Nephron (organoid): ENCODE measurements around the gene MAP3K21.
A peak's percentile ranks its signal among the peaks of the same experiment; 100 is the strongest.

Source experiments
- H3K27ac Mint-ChIP-seq, 3 experiments: 2 replicates each; pipeline ENCODE4 v1.8.0; 2020; ENCODE audit warnings: mixed read lengths in 3 of 3, mild to moderate bottlenecking in 2 of 3, moderate library complexity in 1 of 3
- H3K27me3 Mint-ChIP-seq: 2 replicates; pipeline ENCODE4 v1.8.0; 2021; ENCODE audit warnings: low read depth, mild to moderate bottlenecking, moderate library complexity, mixed read lengths
- H3K36me3 Mint-ChIP-seq: 2 replicates; pipeline ENCODE4 v1.8.0; 2020; ENCODE audit warnings: low read depth, mixed read lengths
- H3K4me1 Mint-ChIP-seq: 2 replicates; pipeline ENCODE4 v1.8.0; 2020; ENCODE audit warnings: mixed read lengths
- H3K4me3 Mint-ChIP-seq, 3 experiments: 2 replicates each; pipeline ENCODE4 v1.8.0; 2020; ENCODE audit warnings: mild to moderate bottlenecking in 3 of 3, mixed read lengths in 3 of 3, moderate library complexity in 2 of 3
- H3K9me3 Mint-ChIP-seq: 2 replicates; pipeline ENCODE4 v1.8.0; 2020; ENCODE audit warnings: mixed read lengths
- TF ChIP-seq, protein P1 (sequence below), 3 experiments: fragments of 200-600 bp; sonication (generic); IDR thresholded peaks; one replicate each; pipeline ENCODE4 v1.5.0; 2021; ENCODE audit warnings: antibody characterized with exemption in 3 of 3; ENCODE audit not compliant: unreplicated experiment in 3 of 3

Gene MAP3K21

GRCh38 chr1:233316473-233316872 is 11.1 kb upstream of the MAP3K21 start:
- TF ChIP-seq, protein P1, sequence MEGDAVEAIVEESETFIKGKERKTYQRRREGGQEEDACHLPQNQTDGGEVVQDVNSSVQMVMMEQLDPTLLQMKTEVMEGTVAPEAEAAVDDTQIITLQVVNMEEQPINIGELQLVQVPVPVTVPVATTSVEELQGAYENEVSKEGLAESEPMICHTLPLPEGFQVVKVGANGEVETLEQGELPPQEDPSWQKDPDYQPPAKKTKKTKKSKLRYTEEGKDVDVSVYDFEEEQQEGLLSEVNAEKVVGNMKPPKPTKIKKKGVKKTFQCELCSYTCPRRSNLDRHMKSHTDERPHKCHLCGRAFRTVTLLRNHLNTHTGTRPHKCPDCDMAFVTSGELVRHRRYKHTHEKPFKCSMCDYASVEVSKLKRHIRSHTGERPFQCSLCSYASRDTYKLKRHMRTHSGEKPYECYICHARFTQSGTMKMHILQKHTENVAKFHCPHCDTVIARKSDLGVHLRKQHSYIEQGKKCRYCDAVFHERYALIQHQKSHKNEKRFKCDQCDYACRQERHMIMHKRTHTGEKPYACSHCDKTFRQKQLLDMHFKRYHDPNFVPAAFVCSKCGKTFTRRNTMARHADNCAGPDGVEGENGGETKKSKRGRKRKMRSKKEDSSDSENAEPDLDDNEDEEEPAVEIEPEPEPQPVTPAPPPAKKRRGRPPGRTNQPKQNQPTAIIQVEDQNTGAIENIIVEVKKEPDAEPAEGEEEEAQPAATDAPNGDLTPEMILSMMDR (IDR thresholded peaks at IDR 0.05; ENCODE audit: unreplicated experiment in 3 of 3): no peak
- Mint-ChIP-seq H3K4me1 (no peaks in the 10 kb centered on the region), H3K27ac (no peak overlapping the region), H3K4me3 (no peak overlapping the region), H3K36me3 (no peaks in the 10 kb centered on the region), H3K27me3 (peaks cover 19% of the 10 kb centered on the region), H3K9me3 (no peaks in the 10 kb centered on the region)

- TF ChIP-seq, protein P1 (IDR thresholded peaks at IDR 0.05; ENCODE audit: unreplicated experiment in 3 of 3): no peak
- Mint-ChIP-seq H3K9me3 (no peaks in the 10 kb centered on the region), H3K27me3 (peaks cover 40% of the 10 kb centered on the region)
Observed at GRCh38 chr1:233319272-233319671, 8.3 kb upstream of the MAP3K21 start.

GRCh38 chr1:233320023-233320422 is 7.5 kb upstream of the MAP3K21 start:
- Mint-ChIP-seq H3K9me3 (no peaks in the 10 kb centered on the region), H3K36me3 (no peaks in the 10 kb centered on the region), H3K27ac (no peak overlapping the region), H3K4me3 (no peak overlapping the region), H3K4me1 (no peaks in the 10 kb centered on the region), H3K27me3 (peaks cover 42% of the 10 kb centered on the region)
- TF ChIP-seq, protein P1 (IDR thresholded peaks at IDR 0.05; ENCODE audit: unreplicated experiment in 3 of 3): no peak

More at GRCh38 chr1:233319272-233319671, 8.3 kb upstream of the MAP3K21 start:
- Mint-ChIP-seq H3K27ac (no peak overlapping the region), H3K36me3 (no peaks in the 10 kb centered on the region), H3K4me1 (no peaks in the 10 kb centered on the region), H3K4me3 (no peak overlapping the region)

- Mint-ChIP-seq H3K9me3 (no peaks in the 10 kb centered on the region), H3K4me3 (no peak overlapping the region), H3K27ac (no peak overlapping the region), H3K36me3 (no peaks in the 10 kb centered on the region), H3K4me1 (no peaks in the 10 kb centered on the region), H3K27me3 (peaks cover 46% of the 10 kb centered on the region)
- TF ChIP-seq, protein P1 (IDR thresholded peaks at IDR 0.05; ENCODE audit: unreplicated experiment in 3 of 3): no peak
Observed at GRCh38 chr1:233323718-233324117, 3.8 kb upstream of the MAP3K21 start.

DNA sequence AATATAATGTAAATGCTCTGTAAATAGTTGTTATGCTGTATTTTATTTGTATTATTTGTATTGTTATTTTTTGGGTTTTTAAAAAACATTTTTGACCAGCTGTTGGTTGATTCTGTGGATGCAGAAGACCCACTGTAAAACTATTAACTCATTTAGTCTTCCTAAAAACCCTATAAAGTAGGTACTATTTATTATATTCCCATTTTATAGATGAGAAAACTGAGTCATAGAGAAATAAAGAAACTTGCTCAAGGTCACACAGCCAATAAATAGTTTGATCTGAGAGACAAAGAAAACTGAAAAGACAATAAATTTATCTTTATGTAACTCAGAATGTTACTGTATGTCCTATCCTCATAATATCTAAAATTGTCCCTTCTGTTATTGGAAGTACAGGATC is 1.2 kb upstream of the MAP3K21 start:
- Mint-ChIP-seq H3K27ac (no peak overlapping the region), H3K4me1 (peaks cover 4% of the 10 kb centered on the region), H3K4me3 (peak overlapping the region in 1 of 3 experiments; percentile 83), H3K36me3 (no peaks in the 10 kb centered on the region), H3K27me3 (peaks cover 66% of the 10 kb centered on the region), H3K9me3 (no peaks in the 10 kb centered on the region)
- TF ChIP-seq, protein P1 (IDR thresholded peaks at IDR 0.05; ENCODE audit: unreplicated experiment in 3 of 3): no peak

DNA sequence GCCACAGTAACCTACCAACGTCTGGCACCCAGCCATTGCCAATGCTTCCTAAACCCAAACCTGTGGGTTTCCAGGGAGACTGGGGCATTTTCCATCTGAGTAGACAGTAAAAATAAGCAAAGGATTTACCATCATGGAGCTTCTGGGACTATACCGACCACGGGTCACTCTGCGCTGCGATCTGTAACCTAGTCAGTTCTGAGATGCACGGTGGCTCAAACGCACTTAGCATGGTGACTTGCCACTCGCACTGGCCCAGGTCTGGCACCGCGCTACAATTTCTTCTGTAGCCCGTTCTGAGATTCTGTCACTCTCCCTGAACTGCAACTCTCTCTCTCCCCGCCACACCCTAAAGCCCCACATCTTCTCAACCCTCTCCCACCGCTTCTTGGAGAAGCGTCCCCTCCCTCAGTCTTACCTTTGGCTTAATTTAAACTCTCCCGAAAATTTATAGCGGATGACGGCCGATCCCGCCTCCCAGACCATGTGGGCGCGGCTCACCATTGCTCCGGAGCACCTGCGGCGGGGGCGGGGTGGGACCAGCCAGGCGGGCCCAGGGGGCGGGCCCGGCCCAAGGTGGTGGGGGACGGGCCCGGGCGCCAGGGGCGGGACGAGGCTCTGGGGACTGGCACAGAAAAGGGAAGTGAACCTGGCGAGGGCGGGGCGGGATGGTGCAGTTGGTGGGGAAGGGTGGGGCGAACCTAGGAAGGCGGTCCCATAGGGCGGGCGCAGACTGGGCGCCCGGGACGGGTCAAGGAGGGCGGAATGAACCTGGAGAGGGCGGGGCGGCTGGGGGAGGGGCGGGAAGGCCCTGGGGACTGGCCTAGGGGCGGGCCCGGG is 493 bp upstream of the MAP3K21 start:
- no peaks in the 10 kb centered on the region for H3K9me3 Mint-ChIP-seq
- H3K27me3 Mint-ChIP-seq: peaks cover 66% of the 10 kb centered on the region
- H3K4me3 Mint-ChIP-seq: peak overlapping the region; percentile 81 to 86 (median 83)
- H3K4me1 Mint-ChIP-seq: peaks cover 4% of the 10 kb centered on the region
- H3K36me3 Mint-ChIP-seq: no peaks in the 10 kb centered on the region
- peak overlapping the region in 2 of 3 experiments; percentile 31 to 60 for H3K27ac Mint-ChIP-seq
- TF ChIP-seq, protein P1 (IDR thresholded peaks at IDR 0.05; ENCODE audit: unreplicated experiment in 3 of 3): no peak
